OCI-LY1 (cell line): ENCODE measurements around the gene KLK5.

ENCODE experiments used
- H2AFZ ChIP-seq: fragments of 200-600 bp; sonication (generic), shearing (Covaris generic); 2 replicates; pipeline ENCODE4 v1.6.0; 2014; ENCODE audit warnings: antibody characterized with exemption, mild to moderate bottlenecking, low read length
- H3F3A ChIP-seq: fragments of 200-600 bp; sonication (generic), shearing (Covaris generic); 2 replicates; pipeline ENCODE4 v1.6.0; 2014; ENCODE audit warnings: mild to moderate bottlenecking, antibody characterized with exemption, low read length, moderate library complexity; ENCODE audit not compliant: insufficient read depth
- H3K27ac ChIP-seq: fragments of 200-600 bp; sonication (generic); 2 replicates; pipeline ENCODE4 v1.5.1; 2014; ENCODE audit warnings: low read length, mixed run types, mild to moderate bottlenecking, low read depth; ENCODE audit not compliant: poor library complexity, severe bottlenecking
- H3K27me3 ChIP-seq: fragments of 200-600 bp; sonication (generic); 2 replicates; pipeline ENCODE4 v1.6.0; 2014; ENCODE audit warnings: antibody characterized with exemption, mild to moderate bottlenecking, low read length, moderate library complexity; ENCODE audit not compliant: insufficient read depth
- H3K36me3 ChIP-seq: fragments of 200-600 bp; sonication (generic); 2 replicates; pipeline ENCODE4 v1.6.1; 2014; ENCODE audit warnings: mild to moderate bottlenecking, antibody characterized with exemption, low read length, moderate library complexity, mixed read lengths; ENCODE audit not compliant: insufficient read depth
- H3K4me1 ChIP-seq: fragments of 200-600 bp; sonication (generic); 2 replicates; pipeline ENCODE4 v1.5.1; 2014; ENCODE audit warnings: mild to moderate bottlenecking, low read length, moderate library complexity; ENCODE audit not compliant: insufficient read depth, severe bottlenecking
- H3K4me2 ChIP-seq: fragments of 200-600 bp; sonication (generic), shearing (Covaris generic); 2 replicates; pipeline ENCODE4 v1.6.1; 2014; ENCODE audit warnings: low read length
- H3K4me3 ChIP-seq: fragments of 200-600 bp; sonication (generic); 2 replicates; pipeline ENCODE4 v1.5.1; 2014; ENCODE audit warnings: low read length, low read depth, mild to moderate bottlenecking, mixed read lengths; ENCODE audit not compliant: poor library complexity, severe bottlenecking
- H3K79me2 ChIP-seq: fragments of 200-600 bp; shearing (Covaris generic); 2 replicates; pipeline ENCODE4 v1.6.1; 2016; ENCODE audit warnings: mixed run types, low read length, mixed read lengths; ENCODE audit not compliant: insufficient read depth
- H3K9ac ChIP-seq: fragments of 200-600 bp; sonication (generic), shearing (Covaris generic); 2 replicates; pipeline ENCODE4 v1.6.1; 2014; ENCODE audit warnings: mild to moderate bottlenecking, low read length, mixed read lengths
- H3K9me2 ChIP-seq: fragments of 200-600 bp; sonication (generic), shearing (Covaris generic); 2 replicates; pipeline ENCODE4 v1.6.1; 2014; ENCODE audit warnings: low read depth, mild to moderate bottlenecking, low read length, mixed read lengths
- H3K9me3 ChIP-seq: fragments of 200-600 bp; shearing (Covaris generic); 2 replicates; pipeline ENCODE4 v1.6.1; 2014; ENCODE audit warnings: low read length, mixed read lengths
- H4K20me1 ChIP-seq: fragments of 200-600 bp; sonication (generic), shearing (Covaris generic); 2 replicates; pipeline ENCODE4 v1.6.0; 2016; ENCODE audit warnings: mild to moderate bottlenecking, low read length; ENCODE audit not compliant: insufficient read depth
- EZH2 ChIP-seq: fragments of 200-600 bp; sonication (generic), shearing (Covaris generic); IDR thresholded peaks from 2 replicates; pipeline ENCODE4 v1.8.0; 2017; ENCODE audit warnings: borderline replicate concordance, mixed run types, mild to moderate bottlenecking, antibody characterized with exemption, low read length, moderate library complexity, mixed read lengths
- TF ChIP-seq, protein P1 (sequence below): fragments of 200-600 bp; sonication (generic), shearing (Covaris generic); IDR thresholded peaks from 2 replicates; pipeline ENCODE4 v1.5.1; 2017; ENCODE audit warnings: mild to moderate bottlenecking, antibody characterized with exemption, low read length, moderate library complexity, mixed read lengths

KLK5 gene

DNA sequence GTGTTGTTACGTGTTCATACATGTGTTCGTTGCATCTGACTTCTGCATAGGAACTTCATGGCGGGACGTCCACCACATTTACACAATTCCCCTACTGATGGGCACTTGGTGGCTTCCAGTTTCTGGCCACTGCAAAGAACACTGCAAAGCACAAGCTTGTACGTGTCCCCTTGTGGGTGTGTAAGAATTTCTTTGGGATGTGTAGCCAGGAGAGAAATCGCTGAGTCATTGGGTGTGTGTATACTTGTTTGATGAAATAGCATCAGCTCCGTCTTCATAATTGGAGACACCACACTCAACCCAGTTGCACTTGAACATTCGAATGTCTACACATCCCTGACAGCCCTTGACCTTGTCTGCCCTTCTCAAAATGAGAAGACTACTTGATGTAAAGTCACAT is 19.2 kb downstream of the KLK5 start:
- Histone ChIP-seq H3K9me2 (no peaks in the 10 kb centered on the region), H2AFZ (no peak overlapping the region), H3K4me2 (no peak overlapping the region), H3K9ac (no peak overlapping the region), H3K27me3 (no peaks in the 10 kb centered on the region), H3K4me1 (no peaks in the 10 kb centered on the region), H3K27ac (no peak overlapping the region), H3K4me3 (no peak overlapping the region), H3F3A (no peaks in the 10 kb centered on the region), H3K79me2 (no peaks in the 10 kb centered on the region), H3K36me3 (no peaks in the 10 kb centered on the region), H4K20me1 (no peaks in the 10 kb centered on the region), H3K9me3 (no peaks in the 10 kb centered on the region)
- TF ChIP-seq, protein P1, sequence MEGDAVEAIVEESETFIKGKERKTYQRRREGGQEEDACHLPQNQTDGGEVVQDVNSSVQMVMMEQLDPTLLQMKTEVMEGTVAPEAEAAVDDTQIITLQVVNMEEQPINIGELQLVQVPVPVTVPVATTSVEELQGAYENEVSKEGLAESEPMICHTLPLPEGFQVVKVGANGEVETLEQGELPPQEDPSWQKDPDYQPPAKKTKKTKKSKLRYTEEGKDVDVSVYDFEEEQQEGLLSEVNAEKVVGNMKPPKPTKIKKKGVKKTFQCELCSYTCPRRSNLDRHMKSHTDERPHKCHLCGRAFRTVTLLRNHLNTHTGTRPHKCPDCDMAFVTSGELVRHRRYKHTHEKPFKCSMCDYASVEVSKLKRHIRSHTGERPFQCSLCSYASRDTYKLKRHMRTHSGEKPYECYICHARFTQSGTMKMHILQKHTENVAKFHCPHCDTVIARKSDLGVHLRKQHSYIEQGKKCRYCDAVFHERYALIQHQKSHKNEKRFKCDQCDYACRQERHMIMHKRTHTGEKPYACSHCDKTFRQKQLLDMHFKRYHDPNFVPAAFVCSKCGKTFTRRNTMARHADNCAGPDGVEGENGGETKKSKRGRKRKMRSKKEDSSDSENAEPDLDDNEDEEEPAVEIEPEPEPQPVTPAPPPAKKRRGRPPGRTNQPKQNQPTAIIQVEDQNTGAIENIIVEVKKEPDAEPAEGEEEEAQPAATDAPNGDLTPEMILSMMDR = no peak
- TF ChIP-seq EZH2 = no peak

DNA sequence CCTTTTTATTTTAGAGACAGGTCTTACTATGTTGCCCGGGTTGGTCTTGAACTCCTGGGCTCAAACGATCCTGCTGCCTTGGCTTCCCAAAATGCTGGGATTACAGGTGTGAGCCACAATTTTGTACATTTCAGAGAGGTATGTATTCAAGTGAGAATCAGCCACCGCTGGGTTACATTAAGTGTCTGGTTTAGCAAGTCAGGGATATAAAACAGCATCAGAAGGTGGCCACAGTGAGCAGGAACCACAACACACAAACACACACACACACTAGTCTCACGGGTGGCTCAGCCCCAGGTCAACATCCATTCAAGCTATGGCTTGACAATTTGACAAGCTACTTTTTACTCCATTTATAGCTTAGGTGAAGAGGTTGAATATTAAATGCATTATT is 20.2 kb downstream of the KLK5 start:
- no peak overlapping the region for H3K4me2 ChIP-seq
- H3K27me3 ChIP-seq = no peaks in the 10 kb centered on the region
- H3K4me3 ChIP-seq = no peak overlapping the region
- H3K27ac ChIP-seq = no peak overlapping the region
- no peaks in the 10 kb centered on the region for H3K79me2 ChIP-seq
- no peaks in the 10 kb centered on the region for H3F3A ChIP-seq
- no peak overlapping the region for H3K9ac ChIP-seq
- no peak for TF ChIP-seq EZH2
- TF ChIP-seq, protein P1 = no peak
- no peaks in the 10 kb centered on the region for H3K9me3 ChIP-seq
- H3K4me1 ChIP-seq = no peaks in the 10 kb centered on the region
- H2AFZ ChIP-seq = no peak overlapping the region
- no peaks in the 10 kb centered on the region for H3K36me3 ChIP-seq
- H3K9me2 ChIP-seq = no peaks in the 10 kb centered on the region
- H4K20me1 ChIP-seq = no peaks in the 10 kb centered on the region

DNA sequence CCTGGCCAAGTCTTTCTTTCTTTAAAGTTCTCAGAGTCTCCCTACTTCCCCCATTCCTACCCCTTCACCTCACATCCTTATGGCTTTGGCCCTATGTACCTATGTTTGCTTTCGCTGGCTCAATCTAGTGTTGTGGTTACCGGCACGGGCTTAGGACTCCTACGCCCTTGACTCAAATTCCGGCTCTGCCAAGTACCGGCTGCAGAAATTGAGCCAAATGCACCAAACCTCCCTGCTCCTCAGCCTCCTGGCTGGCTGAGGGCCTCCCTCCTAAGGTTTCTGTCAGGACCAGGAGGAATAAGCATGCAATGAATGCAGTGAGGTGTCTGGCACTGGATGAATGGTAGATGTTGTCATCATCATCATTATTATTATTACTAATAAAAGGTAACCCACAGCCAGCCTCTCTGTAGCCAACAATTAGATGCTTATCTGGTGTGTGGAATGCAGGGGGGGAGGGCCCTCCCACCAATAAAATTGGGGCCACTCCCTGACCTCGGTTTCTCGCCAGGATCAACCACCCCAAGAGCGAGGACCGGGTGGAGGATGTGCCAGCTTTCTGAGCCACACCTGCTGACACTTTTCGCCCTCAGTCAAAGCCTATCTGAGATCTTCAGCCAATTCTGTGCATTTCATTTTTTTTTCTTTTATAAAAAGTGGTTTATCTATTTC is 20.7 kb downstream of the KLK5 start:
- Histone ChIP-seq H3K9me2 (no peaks in the 10 kb centered on the region), H3K9me3 (no peaks in the 10 kb centered on the region), H3K36me3 (no peaks in the 10 kb centered on the region), H2AFZ (no peak overlapping the region), H4K20me1 (no peaks in the 10 kb centered on the region), H3K9ac (no peak overlapping the region), H3K4me3 (no peak overlapping the region), H3K4me2 (no peak overlapping the region), H3K79me2 (no peaks in the 10 kb centered on the region), H3K27ac (no peak overlapping the region), H3F3A (no peaks in the 10 kb centered on the region), H3K27me3 (no peaks in the 10 kb centered on the region), H3K4me1 (no peaks in the 10 kb centered on the region)
- no peak for TF ChIP-seq EZH2
- TF ChIP-seq, protein P1 = no peak
